HEK293T (cell line): ENCODE data around the gene TANK.

Source experiments
- ARNT ChIP-seq: fragments of 450-650 bp; IDR thresholded peaks from 2 replicates; pipeline ENCODE4 v1.6.1; 2017; ENCODE audit warnings: mild to moderate bottlenecking
- BHLHE40 ChIP-seq: fragments of 450-650 bp; IDR thresholded peaks from 2 replicates; pipeline ENCODE4 v1.6.1; 2016; ENCODE audit warnings: mild to moderate bottlenecking, moderate library complexity, borderline replicate concordance
- CTBP1 ChIP-seq: fragments of 450-650 bp; IDR thresholded peaks from 2 replicates; pipeline ENCODE4 v1.6.1; 2016; ENCODE audit warnings: borderline replicate concordance
- ELF4 ChIP-seq: fragments of 450-650 bp; IDR thresholded peaks from 2 replicates; pipeline ENCODE4 v1.6.1; 2017; ENCODE audit warnings: antibody characterized with exemption
- FOXA1 ChIP-seq: fragments of 450-650 bp; IDR thresholded peaks from 2 replicates; pipeline ENCODE4 v1.6.1; 2016; ENCODE audit warnings: mild to moderate bottlenecking
- FOXK2 ChIP-seq: fragments of 450-650 bp; IDR thresholded peaks from 2 replicates; pipeline ENCODE4 v1.6.1; 2016; ENCODE audit warnings: mild to moderate bottlenecking
- FOXM1 ChIP-seq: fragments of 450-650 bp; IDR thresholded peaks from 2 replicates; pipeline ENCODE4 v1.6.1; 2017; ENCODE audit warnings: mild to moderate bottlenecking, borderline replicate concordance
- HDGF ChIP-seq: fragments of 450-650 bp; IDR thresholded peaks from 2 replicates; pipeline ENCODE4 v1.6.1; 2017; ENCODE audit warnings: antibody characterized with exemption, borderline replicate concordance
- SP1 ChIP-seq: fragments of 450-650 bp; IDR thresholded peaks from 2 replicates; pipeline ENCODE4 v1.6.1; 2017
- SUZ12 ChIP-seq: fragments of 450-650 bp; IDR thresholded peaks from 2 replicates; pipeline ENCODE4 v1.6.1; 2016; ENCODE audit warnings: mild to moderate bottlenecking
- TARDBP ChIP-seq: fragments of 450-650 bp; IDR thresholded peaks from 2 replicates; pipeline ENCODE4 v1.6.1; 2016
- ZNF384 ChIP-seq: fragments of 450-650 bp; IDR thresholded peaks from 2 replicates; pipeline ENCODE4 v1.6.1; 2016

- TF ChIP-seq FOXM1 = no peak
- no peak for TF ChIP-seq BHLHE40
- no peak for TF ChIP-seq SUZ12
- no peak for TF ChIP-seq SP1
- no peak for TF ChIP-seq ZNF384
- no peak for TF ChIP-seq TARDBP
- no peak for TF ChIP-seq FOXA1
- no peak for TF ChIP-seq ELF4
- no peak for TF ChIP-seq FOXK2
- no peak for TF ChIP-seq ARNT
- TF ChIP-seq CTBP1 = no peak
- TF ChIP-seq HDGF = no peak
These were observed 3.9 kb downstream of the TANK start for GRCh38 chr2:161164161-161164560.
